Tibial nerve (tissue), 4 donors: ENCODE data around the gene IGFBP2. TPM values are rescaled to one million over a fixed set of nuclear protein-coding genes. Genes with fewer than 3 reads are reported as not detected.
A peak's percentile ranks its signal among the peaks of the same experiment; 100 is the strongest.

Experiments used
- DNase-seq, 2 donors: peaks; one replicate each; pipeline ENCODE4 v3.0.0-alpha.2; 2019; ENCODE audit warnings: low spot score in 2 of 2
- H3K27ac ChIP-seq, 4 donors: fragments of 200-600 bp; sonication (generic) in 3 of 4; one replicate each; pipeline ENCODE4 v1.5.1; 2017 to 2019; ENCODE audit warnings: mild to moderate bottlenecking in 1 of 4
- H3K27me3 ChIP-seq, 2 donors: fragments of 200-600 bp; sonication (generic) in 1 of 2; one replicate each; pipeline versions ENCODE4 v1.5.1 to v1.6.0; 2017 to 2019
- H3K36me3 ChIP-seq, 3 donors: fragments of 200-600 bp; sonication (generic); one replicate each; pipeline ENCODE4 v1.5.1; 2018 to 2019
- H3K4me1 ChIP-seq, 4 donors: fragments of 200-600 bp; sonication (generic) in 3 of 4; one replicate each; pipeline ENCODE4 v1.5.1; 2017 to 2019
- H3K4me3 ChIP-seq, 4 donors: fragments of 200-600 bp; sonication (generic) in 3 of 4; one replicate each; pipeline ENCODE4 v1.5.1; 2017 to 2019; ENCODE audit warnings: mild to moderate bottlenecking in 1 of 4, moderate library complexity in 1 of 4
- H3K9me3 ChIP-seq, 4 donors: fragments of 200-600 bp; sonication (generic) in 3 of 4; one replicate each; pipeline ENCODE4 v1.5.1; 2017 to 2019
- EP300 ChIP-seq, 2 donors: sonication (generic); formaldehyde crosslinking; IDR thresholded peaks; one replicate each; pipeline ENCODE4 v1.6.1; 2017; ENCODE audit warnings: antibody characterized with exemption in 2 of 2, mild to moderate bottlenecking in 1 of 2
- POLR2A ChIP-seq, 2 donors: fragments of 450-650 bp; IDR thresholded peaks; one replicate each; pipeline ENCODE4 v1.6.1; 2017; ENCODE audit warnings: antibody characterized with exemption in 2 of 2, mild to moderate bottlenecking in 2 of 2, moderate library complexity in 2 of 2
- WGBS, 2 donors: methylation state at CpG; one replicate each; pipeline ENCODE4 v1.1.5; 2018; 5-methylcytosine and 5-hydroxymethylcytosine counted together
- total RNA-seq, 4 donors: library from RNA; depleted of rRNA; stranded (reverse); fragments of >200 nt; gene quantifications; one replicate each; pipeline ENCODE4 v1.1.0, GENCODE V29; 2016
- TF ChIP-seq, protein P1 (sequence below), 5 experiments: fragments of 200-600 bp in 3 of 5; fragments of 450-650 bp in 2 of 5; sonication (generic) in 3 of 5; IDR thresholded peaks; one replicate each; pipeline ENCODE4 v1.5.1; 2016 to 2019; ENCODE audit warnings: antibody characterized with exemption in 5 of 5, mild to moderate bottlenecking in 3 of 5, moderate library complexity in 2 of 5

IGFBP2 gene
- total RNA-seq, 4 donors from 2014 or later = 125 to 337 (median 157) TPM

DNA sequence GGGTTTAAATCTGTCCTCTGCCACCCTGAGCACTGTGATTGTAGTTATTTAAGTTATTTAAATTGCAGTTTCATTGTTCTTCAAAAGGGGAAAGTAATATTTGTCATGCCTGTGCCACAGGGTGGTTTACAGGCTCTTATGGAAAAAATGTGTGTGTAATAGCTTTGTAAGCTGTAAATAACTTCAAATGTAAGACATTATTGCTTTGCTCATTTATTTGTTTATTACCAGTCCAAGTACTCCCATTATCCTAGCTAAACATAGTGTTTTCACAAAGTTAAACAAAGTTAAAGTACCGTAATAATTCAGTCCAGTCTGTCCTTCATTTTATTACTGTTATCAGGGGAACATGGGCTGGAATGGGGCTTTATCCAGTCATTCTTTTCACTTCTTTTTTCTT, 43.4 kb upstream of the IGFBP2 start:
- H3K27me3 ChIP-seq = no peaks in the 10 kb centered on the region
- H3K9me3 ChIP-seq = no peaks in the 10 kb centered on the region
- peaks cover 0 to 14% (median 3%) of the 10 kb centered on the region in 4 donors for H3K4me1 ChIP-seq
- 78 to 82% methylated on average over 1 of the region's 1 CpG for WGBS, 2 donors
- no peak overlapping the region for H3K4me3 ChIP-seq
- TF ChIP-seq, protein P1, sequence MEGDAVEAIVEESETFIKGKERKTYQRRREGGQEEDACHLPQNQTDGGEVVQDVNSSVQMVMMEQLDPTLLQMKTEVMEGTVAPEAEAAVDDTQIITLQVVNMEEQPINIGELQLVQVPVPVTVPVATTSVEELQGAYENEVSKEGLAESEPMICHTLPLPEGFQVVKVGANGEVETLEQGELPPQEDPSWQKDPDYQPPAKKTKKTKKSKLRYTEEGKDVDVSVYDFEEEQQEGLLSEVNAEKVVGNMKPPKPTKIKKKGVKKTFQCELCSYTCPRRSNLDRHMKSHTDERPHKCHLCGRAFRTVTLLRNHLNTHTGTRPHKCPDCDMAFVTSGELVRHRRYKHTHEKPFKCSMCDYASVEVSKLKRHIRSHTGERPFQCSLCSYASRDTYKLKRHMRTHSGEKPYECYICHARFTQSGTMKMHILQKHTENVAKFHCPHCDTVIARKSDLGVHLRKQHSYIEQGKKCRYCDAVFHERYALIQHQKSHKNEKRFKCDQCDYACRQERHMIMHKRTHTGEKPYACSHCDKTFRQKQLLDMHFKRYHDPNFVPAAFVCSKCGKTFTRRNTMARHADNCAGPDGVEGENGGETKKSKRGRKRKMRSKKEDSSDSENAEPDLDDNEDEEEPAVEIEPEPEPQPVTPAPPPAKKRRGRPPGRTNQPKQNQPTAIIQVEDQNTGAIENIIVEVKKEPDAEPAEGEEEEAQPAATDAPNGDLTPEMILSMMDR (IDR thresholded peaks at IDR 0.05) = no peak
- TF ChIP-seq EP300 (IDR thresholded peaks at IDR 0.05) (no peak), POLR2A (IDR thresholded peaks at IDR 0.05) (no peak)
- H3K27ac ChIP-seq = no peak overlapping the region
- no peak for DNase-seq
- no peaks in the 10 kb centered on the region for H3K36me3 ChIP-seq

DNA sequence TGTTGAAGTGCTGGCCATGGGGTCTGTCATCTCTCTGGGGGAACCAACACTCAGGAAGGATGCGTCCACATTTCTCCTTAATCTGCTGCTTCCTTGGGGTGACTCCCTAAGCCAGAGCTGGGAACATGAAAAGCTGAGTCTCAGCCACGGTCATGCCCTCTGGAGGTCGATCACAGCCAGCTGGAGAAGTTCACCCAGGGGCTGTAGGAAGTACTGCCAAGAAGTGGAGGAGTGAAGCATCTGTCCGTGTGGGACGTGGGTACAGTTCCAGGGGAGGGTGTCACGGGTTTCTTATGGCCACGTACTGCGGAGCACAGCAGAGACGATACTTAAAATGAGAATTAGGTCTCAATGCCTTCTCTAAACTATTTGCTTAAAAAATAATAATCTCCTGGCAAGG, 42.4 kb upstream of the IGFBP2 start:
- TF ChIP-seq POLR2A (IDR thresholded peaks at IDR 0.05) (no peak), EP300 (IDR thresholded peaks at IDR 0.05) (no peak)
- TF ChIP-seq, protein P1 (IDR thresholded peaks at IDR 0.05) = no peak

DNA sequence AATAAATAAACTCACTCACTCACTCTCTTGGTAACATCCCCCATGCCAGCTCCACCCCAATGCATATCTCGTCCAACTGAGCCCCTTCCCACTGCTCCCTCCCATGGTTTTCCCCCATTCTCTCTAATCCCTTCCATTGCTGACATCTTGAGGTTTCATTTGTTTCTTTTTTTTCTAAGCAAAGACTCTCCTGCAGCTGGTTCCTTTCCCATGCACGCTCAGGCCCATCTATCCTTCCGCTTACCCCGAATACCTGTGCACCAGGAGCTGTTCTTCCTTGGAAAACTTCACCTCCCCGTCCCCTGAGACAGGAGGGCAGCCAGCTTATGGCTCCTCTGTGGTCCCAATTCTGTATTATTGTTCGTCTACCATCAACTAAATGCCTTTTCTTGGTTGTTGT, 41.7 kb upstream of the IGFBP2 start:
- Histone ChIP-seq H3K27me3 (no peaks in the 10 kb centered on the region), H3K9me3 (no peaks in the 10 kb centered on the region), H3K4me3 (no peak overlapping the region), H3K4me1 (peaks cover 0 to 20% (median 3%) of the 10 kb centered on the region in 4 donors), H3K36me3 (no peaks in the 10 kb centered on the region), H3K27ac (no peak overlapping the region)
- no peak for DNase-seq
- WGBS, 2 donors = 95 to 96% methylated on average over 6 of the region's 6 CpGs
- TF ChIP-seq POLR2A (IDR thresholded peaks at IDR 0.05) = no peak
- no peak for TF ChIP-seq EP300 (IDR thresholded peaks at IDR 0.05)
- TF ChIP-seq, protein P1 (IDR thresholded peaks at IDR 0.05) = no peak

More for the DNA sequence above, 42.4 kb upstream of the IGFBP2 start:
- DNase-seq = no peak
- no peaks in the 10 kb centered on the region for H3K27me3 ChIP-seq
- WGBS, 2 donors = 29 to 32% methylated on average over 9 of the region's 9 CpGs
- H3K4me1 ChIP-seq = peaks cover 0 to 14% (median 3%) of the 10 kb centered on the region in 4 donors
- H3K27ac ChIP-seq = peak overlapping the region in 2 of 4 donors; percentile 27 to 60
- H3K36me3 ChIP-seq = no peaks in the 10 kb centered on the region
- no peak overlapping the region for H3K4me3 ChIP-seq
- H3K9me3 ChIP-seq = no peaks in the 10 kb centered on the region

DNA sequence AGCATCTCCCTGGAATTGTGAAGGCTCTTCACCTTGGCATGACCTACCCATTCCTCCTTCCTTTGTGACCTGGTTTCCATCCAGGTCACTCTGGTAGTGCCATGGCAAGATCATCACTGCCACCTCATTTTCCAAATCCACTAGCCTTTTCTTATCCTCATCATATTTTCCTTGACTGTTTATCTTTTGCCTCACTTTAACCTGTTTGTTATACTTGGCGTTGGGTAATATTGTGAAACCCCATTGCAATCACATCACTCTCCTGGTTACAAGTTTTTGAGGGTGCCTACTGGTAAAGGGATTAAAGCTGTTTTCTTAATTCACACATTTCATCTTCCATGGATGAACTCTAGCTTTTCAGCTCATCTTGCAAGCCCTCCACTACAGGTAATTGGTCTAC, 39.1 kb upstream of the IGFBP2 start:
- WGBS, 2 donors = 89 to 97% methylated on average over 1 of the region's 1 CpG
- TF ChIP-seq POLR2A (IDR thresholded peaks at IDR 0.05) (no peak), EP300 (IDR thresholded peaks at IDR 0.05) (no peak)
- TF ChIP-seq, protein P1 (IDR thresholded peaks at IDR 0.05) = no peak
- no peak overlapping the region for H3K4me3 ChIP-seq
- H3K36me3 ChIP-seq = no peaks in the 10 kb centered on the region
- no peaks in the 10 kb centered on the region for H3K9me3 ChIP-seq
- DNase-seq = no peak
- H3K27ac ChIP-seq = no peak overlapping the region
- H3K27me3 ChIP-seq = no peaks in the 10 kb centered on the region
- H3K4me1 ChIP-seq = peaks cover 0 to 40% (median 5%) of the 10 kb centered on the region in 4 donors

DNA sequence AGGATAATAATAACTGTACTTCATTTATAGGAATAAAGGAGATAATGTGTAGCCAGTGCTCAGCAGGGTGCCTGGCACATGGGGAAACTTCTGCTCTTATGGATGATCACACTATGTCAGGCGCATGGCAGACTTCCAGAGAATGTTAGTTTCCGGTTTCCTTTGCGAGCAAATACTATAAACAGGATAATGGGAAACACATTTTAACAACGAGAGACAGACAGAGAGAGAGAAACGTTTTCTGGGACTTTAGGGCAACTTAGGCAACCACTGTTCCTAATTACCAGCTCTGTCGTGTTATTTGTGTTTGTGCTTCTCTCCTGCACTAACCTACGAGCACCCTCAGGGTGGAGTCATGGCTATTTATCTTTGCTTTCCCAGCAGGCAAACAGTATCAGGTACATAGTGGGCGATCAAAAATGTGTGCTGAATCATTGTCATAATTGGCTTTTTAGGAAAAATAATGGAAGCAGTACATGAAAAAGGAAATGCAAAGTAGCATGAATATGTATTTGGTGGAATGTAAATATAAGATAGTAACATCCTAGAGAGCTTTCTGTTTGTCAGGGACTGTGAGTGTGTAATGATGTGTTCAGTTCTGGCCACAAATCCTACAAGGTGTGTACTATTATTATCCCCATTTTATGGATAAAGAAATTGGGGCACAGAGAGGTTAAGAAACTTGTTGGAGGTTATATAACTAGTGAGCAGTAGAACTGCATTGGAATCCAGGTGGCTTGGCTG, 36.8 kb upstream of the IGFBP2 start:
- 26 to 27% methylated on average over 8 of the region's 8 CpGs for WGBS, 2 donors
- no peaks in the 10 kb centered on the region for H3K9me3 ChIP-seq
- no peaks in the 10 kb centered on the region for H3K27me3 ChIP-seq
- TF ChIP-seq POLR2A (IDR thresholded peaks at IDR 0.05) = no peak
- no peak for TF ChIP-seq EP300 (IDR thresholded peaks at IDR 0.05)
- TF ChIP-seq, protein P1 (IDR thresholded peaks at IDR 0.05) = no peak
- H3K36me3 ChIP-seq = no peaks in the 10 kb centered on the region
- peak in 1 of 2 donors; percentile 41 for DNase-seq
- H3K27ac ChIP-seq = peak overlapping the region in 2 of 4 donors; percentile 38 to 63
- no peak overlapping the region for H3K4me3 ChIP-seq
- peaks cover 0 to 26% (median 2%) of the 10 kb centered on the region in 4 donors for H3K4me1 ChIP-seq
